ENCODE results near the gene C10orf71.

Gene C10orf71

DNA sequence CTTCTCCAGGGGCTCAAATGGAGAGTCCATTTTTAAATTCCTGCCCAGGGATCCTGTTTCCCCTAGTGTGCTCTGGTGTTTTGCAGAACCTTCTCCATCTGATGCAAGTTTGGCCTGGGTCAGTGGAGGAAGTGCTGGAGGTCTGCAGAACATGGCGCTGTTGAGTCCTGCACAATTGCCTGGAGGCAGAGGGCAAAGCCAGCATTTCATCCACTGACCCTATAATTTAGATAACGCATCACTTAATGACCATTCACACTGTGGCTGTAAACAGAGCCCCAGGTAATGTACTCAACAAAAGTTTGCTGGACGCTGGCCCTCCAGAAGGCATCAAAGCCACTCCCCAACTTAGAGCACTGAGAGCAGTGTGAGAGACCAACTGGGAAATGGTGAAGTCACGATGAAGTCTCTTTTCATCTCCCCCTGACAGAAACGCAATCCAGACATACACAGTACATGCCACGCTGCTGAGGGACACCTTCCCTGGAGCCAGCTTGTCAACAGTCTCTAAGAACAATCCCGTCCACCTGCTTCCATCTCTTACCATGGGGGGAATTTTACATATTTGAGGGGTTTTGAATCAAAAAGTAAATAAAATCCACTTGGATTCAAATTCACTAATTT lies 13.4 kb downstream of the C10orf71 start:
- no peak for DNase-seq (ENCODE audit: low read depth in 2 of 2)

- no peak for DNase-seq (ENCODE audit: low read depth in 2 of 2)
These were observed 14.6 kb downstream of the C10orf71 start for GRCh38 chr10:49313501-49314070.

DNA sequence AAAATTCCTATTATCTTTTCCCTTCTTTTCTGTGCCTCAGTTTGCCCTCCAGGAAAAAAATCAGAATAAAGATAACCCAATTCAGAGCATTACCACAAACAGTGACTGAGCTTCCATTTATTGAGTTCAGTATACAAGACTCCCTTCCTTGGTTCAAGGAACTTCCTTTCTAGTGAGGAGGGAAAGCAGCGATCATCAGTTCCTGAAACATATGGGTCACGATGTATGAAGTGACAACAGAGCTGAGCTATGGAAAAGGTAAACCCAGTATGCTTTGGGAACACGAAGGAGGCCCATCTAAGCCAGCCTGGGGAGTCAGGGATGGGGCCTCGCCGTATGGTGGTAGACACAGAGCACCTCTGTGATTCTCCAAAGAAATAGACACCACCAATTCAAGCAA lies 15.8 kb downstream of the C10orf71 start:
- no peak for DNase-seq (ENCODE audit: low read depth in 2 of 2)

- DNase-seq (ENCODE audit: low read depth in 2 of 2) = no peak
These were observed 19.1 kb downstream of the C10orf71 start for GRCh38 chr10:49318028-49318427.

DNA sequence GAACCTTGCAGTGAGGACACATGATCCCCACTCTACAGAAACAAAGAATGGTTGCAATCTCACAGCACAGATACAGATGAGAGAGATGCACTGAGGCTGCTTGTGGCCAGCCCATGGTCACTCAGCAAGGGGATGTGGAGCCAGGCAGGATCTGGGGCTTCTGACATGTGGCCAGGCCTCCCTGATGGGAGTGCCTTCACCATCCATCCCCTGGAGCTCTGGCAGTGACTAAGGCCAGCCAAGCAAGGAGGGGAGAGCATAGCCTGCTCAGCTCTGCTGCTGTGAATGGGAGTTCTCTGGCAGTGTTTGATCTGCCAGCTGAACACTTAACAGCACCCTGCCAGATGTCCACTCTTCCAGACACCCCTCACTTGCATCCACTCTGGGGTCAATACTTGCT lies 19.8 kb downstream of the C10orf71 start:
- DNase-seq (ENCODE audit: low read depth in 2 of 2) = no peak

DNA sequence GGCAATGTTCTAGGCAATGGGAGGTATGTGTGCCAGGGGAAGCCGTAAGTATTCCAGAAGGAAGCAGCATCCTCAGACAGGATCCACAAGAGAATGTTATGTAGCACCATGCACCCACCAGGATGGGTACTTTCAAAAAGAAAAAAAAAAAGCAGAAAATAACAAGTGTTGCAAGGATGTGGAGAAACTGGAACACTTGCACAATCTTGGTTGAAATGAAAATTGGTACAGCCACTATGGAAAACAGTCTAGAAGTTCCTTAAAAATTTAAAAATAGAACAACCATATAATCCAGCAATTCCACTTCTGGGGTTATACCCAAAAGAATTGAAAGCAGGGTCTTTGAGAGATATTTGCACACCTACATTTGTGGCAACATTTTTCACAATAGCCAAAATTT lies 20.2 kb downstream of the C10orf71 start:
- no peak for DNase-seq (ENCODE audit: low read depth in 2 of 2)

GRCh38 chr10:49320191-49320590 lies 21.2 kb downstream of the C10orf71 start:
- no peak for DNase-seq (ENCODE audit: low read depth in 2 of 2)

DNA sequence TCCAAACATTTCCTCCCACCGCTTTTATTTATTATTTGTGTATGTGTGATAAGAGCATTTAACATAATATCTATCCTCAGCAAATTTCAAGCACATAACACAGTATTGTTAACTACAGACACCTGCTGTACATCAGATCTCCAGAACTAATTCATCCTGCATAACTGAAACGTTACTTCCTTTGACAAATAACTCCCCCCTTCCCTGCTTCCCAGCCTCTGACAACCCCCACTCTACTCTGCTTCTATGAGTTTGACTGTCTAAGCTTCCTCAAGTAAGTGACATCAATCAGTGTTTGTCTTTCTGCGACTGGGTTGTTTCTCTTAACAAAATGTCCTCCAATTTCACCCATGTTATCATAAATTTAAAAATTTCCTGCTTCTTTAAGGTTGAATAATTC lies 22.1 kb downstream of the C10orf71 start:
- DNase-seq (ENCODE audit: low read depth in 2 of 2) = no peak

GRCh38 chr10:49322371-49323170 lies 23.6 kb downstream of the C10orf71 start:
- no peak for DNase-seq (ENCODE audit: low read depth in 2 of 2)

GRCh38 chr10:49323171-49323895 lies 24.4 kb downstream of the C10orf71 start:
- DNase-seq (ENCODE audit: low read depth in 2 of 2) = no peak

DNA sequence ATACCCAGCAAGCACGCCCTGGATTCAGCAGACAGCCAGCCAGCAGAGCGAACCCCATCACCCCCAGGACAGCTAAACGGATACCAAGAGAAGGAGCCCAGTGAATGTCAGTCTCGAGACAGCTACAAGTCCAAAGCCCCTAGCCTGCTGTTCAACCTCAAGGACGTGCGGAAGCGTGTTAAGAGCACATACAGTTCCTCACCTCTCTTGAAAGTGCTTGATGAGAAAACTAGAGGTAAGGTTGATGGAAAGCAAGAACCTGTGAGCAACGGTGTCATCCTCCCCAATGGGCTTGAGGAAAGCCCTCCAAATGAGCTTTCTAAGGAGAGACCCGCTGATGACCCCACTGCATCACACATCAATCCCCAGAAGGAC lies 24.9 kb downstream of the C10orf71 start:
- no peak for DNase-seq (ENCODE audit: low read depth in 2 of 2)

DNA sequence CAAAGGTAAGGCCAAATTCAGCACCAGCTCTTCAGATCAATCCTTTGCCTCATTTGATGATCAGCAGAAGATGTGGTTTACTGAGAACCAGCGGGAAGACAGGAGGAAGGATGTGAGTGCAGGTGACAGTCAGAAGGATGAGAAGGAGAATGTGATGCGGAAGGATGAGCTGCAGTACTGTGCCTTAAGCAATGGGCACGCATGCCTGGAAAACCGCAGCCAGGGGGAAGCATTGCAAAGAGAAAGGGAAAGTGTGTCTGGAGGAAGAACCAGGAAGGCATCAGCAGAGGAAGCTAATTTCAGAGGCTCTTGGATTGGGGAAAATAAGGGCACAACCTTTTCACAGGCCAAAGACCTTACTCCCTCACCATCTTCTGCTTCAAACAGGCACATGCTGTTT lies 25.7 kb downstream of the C10orf71 start:
- no peak for DNase-seq (ENCODE audit: low read depth in 2 of 2)

DNA sequence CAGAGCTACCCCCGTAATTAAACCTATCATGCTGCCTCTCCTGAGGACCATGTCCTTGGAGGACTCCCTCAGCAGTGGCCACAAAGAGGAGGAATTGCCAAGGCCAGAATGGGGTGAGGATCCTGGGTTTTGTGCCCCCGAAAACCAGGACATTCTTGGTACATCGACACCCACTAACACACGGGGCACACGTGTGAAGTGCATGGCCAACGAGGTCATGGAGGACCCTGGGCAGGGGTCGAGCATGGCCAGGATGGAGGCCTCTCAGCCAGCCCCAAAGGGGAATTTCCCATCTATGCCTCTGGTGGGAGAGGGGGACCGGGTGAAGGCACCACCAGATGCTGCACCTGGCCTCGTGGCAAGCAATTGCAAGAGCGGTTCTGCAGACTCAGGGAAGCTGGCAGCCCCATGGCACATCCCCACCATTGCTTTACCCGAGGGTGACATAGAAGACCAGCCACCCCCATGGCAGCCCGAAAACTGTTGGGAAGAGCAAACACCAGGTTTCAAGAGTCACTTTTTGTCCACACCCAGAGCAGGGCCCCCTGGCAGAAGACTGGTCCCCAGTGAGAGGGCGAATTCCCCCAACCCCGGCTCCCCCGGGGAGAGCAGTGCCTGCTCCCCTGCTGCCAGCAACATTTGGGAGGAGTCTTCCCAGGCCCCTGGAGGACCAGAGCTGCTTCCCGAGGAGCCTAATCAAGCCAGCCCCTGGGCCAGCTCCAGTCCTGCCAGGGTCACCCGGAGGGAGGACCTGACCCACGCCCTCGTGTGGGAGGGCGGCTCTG lies 26.4 kb downstream of the C10orf71 start:
- DNase-seq (ENCODE audit: low read depth in 2 of 2) = no peak

- no peak for DNase-seq (ENCODE audit: low read depth in 2 of 2)
These were observed 27.2 kb downstream of the C10orf71 start for GRCh38 chr10:49325916-49326783.

- DNase-seq (ENCODE audit: low read depth in 2 of 2) = no peak
These were observed 28.3 kb downstream of the C10orf71 start for GRCh38 chr10:49327036-49327813.

DNA sequence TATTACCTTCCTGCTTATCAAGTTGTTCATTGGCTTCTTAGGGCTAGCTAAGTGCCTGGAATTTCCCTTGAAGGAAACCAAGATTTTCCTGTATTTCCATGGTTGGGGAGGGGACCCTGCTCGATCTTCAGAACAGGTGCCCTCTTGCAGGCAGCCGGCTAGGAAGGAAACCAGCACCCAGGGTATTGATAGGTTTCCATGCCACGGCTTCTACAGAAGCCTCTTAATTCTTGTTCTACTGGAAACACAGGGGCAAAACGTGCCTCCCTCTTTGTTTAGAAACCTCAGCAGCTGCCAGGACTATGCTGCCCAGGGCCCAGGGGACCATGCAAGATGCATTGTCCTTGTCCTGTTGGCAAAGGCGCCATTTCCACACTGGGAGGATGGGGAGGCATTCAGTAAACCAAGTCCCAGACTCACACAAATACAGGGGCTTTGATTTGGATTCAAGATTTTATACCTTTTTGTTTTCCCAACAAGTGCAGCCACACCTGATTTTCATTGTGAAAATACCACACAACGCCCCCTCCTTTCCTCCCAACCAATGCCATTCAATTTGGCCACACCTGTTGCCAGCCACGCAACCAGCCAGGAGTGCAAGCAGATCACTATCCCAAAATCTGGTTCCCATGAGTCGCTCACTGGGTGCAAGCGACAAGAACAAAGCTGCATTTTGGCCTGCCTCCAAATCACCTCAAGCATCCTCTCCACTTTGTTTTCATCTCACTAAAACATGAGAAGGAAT lies 29.6 kb downstream of the C10orf71 start:
- DNase-seq (ENCODE audit: low read depth in 2 of 2) = no peak

GRCh38 chr10:49329146-49329505 lies 30.2 kb downstream of the C10orf71 start:
- DNase-seq (ENCODE audit: low read depth in 2 of 2) = no peak

GRCh38 chr10:49330127-49330665 lies 31.2 kb downstream of the C10orf71 start:
- no peak for DNase-seq (ENCODE audit: low read depth in 2 of 2)

DNA sequence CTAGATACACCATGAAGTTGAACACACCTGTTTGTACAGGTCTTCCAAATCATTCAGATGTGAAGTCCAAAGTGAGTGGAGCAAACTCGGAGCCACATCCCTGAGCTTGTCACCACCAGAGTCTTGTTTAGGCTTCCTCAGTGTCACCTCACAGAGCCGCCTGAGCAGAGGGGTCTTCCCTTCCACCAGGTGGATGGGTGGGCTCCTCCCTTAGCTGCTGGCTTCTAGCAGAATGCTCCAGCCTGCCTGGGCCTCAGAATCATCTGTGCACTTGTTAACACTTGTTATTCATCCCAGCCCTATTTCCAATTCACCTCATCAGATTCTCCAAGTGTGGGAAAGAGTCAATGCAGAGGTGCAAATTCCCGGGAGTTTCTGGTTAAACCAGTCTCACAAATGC lies 32.5 kb downstream of the C10orf71 start:
- DNase-seq (ENCODE audit: low read depth in 2 of 2) = no peak

Data from stimulated activated CD4-positive, alpha-beta T cell treated with anti-CD3 and anti-CD28 coated beads, Interleukin-15, amount 100 ng/mL, for 48 hours (primary cell).